ENCODE results near the gene RNF121.

Gene RNF121

GRCh38 chr11:71994786-71995185 is 65.9 kb downstream of the RNF121 start:
- no peak overlapping the region for H3K4me3 ChIP-seq (ENCODE audit: low read depth, low read length)
- no peak for TF ChIP-seq CTCF (IDR thresholded peaks at IDR 0.05; ENCODE audit: low read depth, low read length)

- H3K4me3 ChIP-seq (ENCODE audit: low read depth, low read length) = no peak overlapping the region
Observed at GRCh38 chr11:71995726-71996291, 67.0 kb downstream of the RNF121 start.

GRCh38 chr11:71996517-71996916 is 67.7 kb downstream of the RNF121 start:
- no peak for TF ChIP-seq CTCF (IDR thresholded peaks at IDR 0.05; ENCODE audit: low read depth, low read length)

More at GRCh38 chr11:71995726-71996291, 67.0 kb downstream of the RNF121 start:
- TF ChIP-seq CTCF (IDR thresholded peaks at IDR 0.05; ENCODE audit: low read depth, low read length) = no peak

GRCh38 chr11:71996946-71997345 is 68.1 kb downstream of the RNF121 start:
- no peak for TF ChIP-seq CTCF (IDR thresholded peaks at IDR 0.05; ENCODE audit: low read depth, low read length)
- H3K4me3 ChIP-seq (ENCODE audit: low read depth, low read length) = no peak overlapping the region

More at GRCh38 chr11:71996517-71996916, 67.7 kb downstream of the RNF121 start:
- no peak overlapping the region for H3K4me3 ChIP-seq (ENCODE audit: low read depth, low read length)

- no peak overlapping the region for H3K4me3 ChIP-seq (ENCODE audit: low read depth, low read length)
- no peak for TF ChIP-seq CTCF (IDR thresholded peaks at IDR 0.05; ENCODE audit: low read depth, low read length)
Observed at GRCh38 chr11:71997594-71997993, 68.7 kb downstream of the RNF121 start.

- TF ChIP-seq CTCF (IDR thresholded peaks at IDR 0.05; ENCODE audit: low read depth, low read length) = no peak
- no peak overlapping the region for H3K4me3 ChIP-seq (ENCODE audit: low read depth, low read length)
Observed at GRCh38 chr11:71998061-71998460, 69.2 kb downstream of the RNF121 start.

- no peak for TF ChIP-seq CTCF (IDR thresholded peaks at IDR 0.05; ENCODE audit: low read depth, low read length)
- no peak within 1 kb of the TSS for H3K4me3 ChIP-seq (ENCODE audit: low read depth, low read length)
Observed at GRCh38 chr11:71998649-71999310, 69.9 kb downstream of the RNF121 start, which contains the start of gene IL18BP. Gene IL18BP, plus strand, starts transcription at chr11:71998909. Its CDS starts 1,076 bp downstream, at chr11:71999985.

Measured in WI38 (cell line).